GM12878 (cell line): Measurements from ENCODE around the gene SPHK2. TPM values are rescaled to one million over a fixed set of nuclear protein-coding genes. Genes with fewer than 3 reads are reported as not detected.

Source experiments
- ATAC-seq: fragments of 200-7000 bp; cut with Tn5 transposase; 3 replicates; pipeline ENCODE4 v1.9.1; 2020; ENCODE audit warnings: mild to moderate bottlenecking, moderate library complexity
- BruUV-seq: library from RNA; stranded (reverse); fragments of 400-500 nt; replicated peaks from 2 replicates; lab custom pipeline; 2021; lab: Mats Ljungman, UMichigan
- CTCF ChIA-PET: fragments of 300-600 bp; sonication (Branson Sonifier 250); formaldehyde crosslinking; extraction: SDS; loops from one replicate; lab custom pipeline; 2021; ENCODE audit warnings: inconsistent platforms; lab: Yijun Ruan, JAX
- POLR2A ChIA-PET: fragments of 350-600 bp; formaldehyde crosslinking; extraction: SDS; loops from one replicate; lab custom pipeline; 2021; ENCODE audit warnings: inconsistent platforms; lab: Charles Lee
- RAD21 ChIA-PET: fragments of 300-600 bp; sonication (Branson Sonifier 250); formaldehyde crosslinking; loops from one replicate; lab custom pipeline; 2023; ENCODE audit warnings: antibody characterized with exemption; ENCODE audit not compliant: unreplicated experiment; lab: Charles Lee
- SMC1A ChIA-PET: fragments of 300-600 bp; sonication (Branson Sonifier 250); formaldehyde crosslinking; loops from one replicate; lab custom pipeline; 2023; ENCODE audit not compliant: unreplicated experiment, uncharacterized antibody; lab: Charles Lee
- DNase-seq: peaks from one replicate; pipeline ENCODE4 v3.0.0-alpha.2; 2011; ENCODE audit warnings: low read depth, low spot score
- FAIRE-seq: peaks from 3 replicates; lab custom pipeline; 2011; peaks lifted over from hg19 to GRCh38; lab: Jason Lieb, UNC
- H2AFZ ChIP-seq: 2 replicates; pipeline ENCODE4 v1.6.0; 2011; ENCODE audit warnings: low read depth, low read length, control low read depth; ENCODE audit not compliant: control insufficient read depth
- H3K27ac ChIP-seq: 2 replicates; pipeline ENCODE4 v1.5.1; 2011; ENCODE audit warnings: control low read depth; ENCODE audit not compliant: control insufficient read depth, insufficient read depth
- H3K27me3 ChIP-seq, 2 experiments: replicated peaks in 1 of 2; 2 replicates each; pipeline versions ENCODE4 v1.6.0 to v1.6.1; 2011; ENCODE audit warnings: low read length in 1 of 2; ENCODE audit not compliant: control insufficient read depth in 2 of 2, insufficient read depth in 2 of 2
- H3K36me3 ChIP-seq, 2 experiments: 2 replicates each; pipeline ENCODE4 v1.5.1; 2011; ENCODE audit warnings: low read length in 1 of 2; ENCODE audit not compliant: control insufficient read depth in 2 of 2, insufficient read depth in 2 of 2
- H3K4me1 ChIP-seq: 2 replicates; pipeline ENCODE4 v1.6.1; 2011; ENCODE audit warnings: mild to moderate bottlenecking, low read length, moderate library complexity, mixed read lengths; ENCODE audit not compliant: control insufficient read depth, insufficient read depth
- H3K4me2 ChIP-seq: 2 replicates; pipeline ENCODE4 v1.6.0; 2011; ENCODE audit warnings: control low read depth; ENCODE audit not compliant: control insufficient read depth, insufficient read depth
- H3K4me3 ChIP-seq: fragments of 200-600 bp; sonication (generic); 2 replicates; pipeline ENCODE4 v1.5.1; 2016
- H3K79me2 ChIP-seq: 2 replicates; pipeline ENCODE4 v1.6.0; 2011; ENCODE audit warnings: low read length; ENCODE audit not compliant: control insufficient read depth, insufficient read depth
- H3K9ac ChIP-seq: 2 replicates; pipeline ENCODE4 v1.8.0; 2011; ENCODE audit warnings: low read length, control low read depth, mixed read lengths; ENCODE audit not compliant: control insufficient read depth, insufficient read depth
- H3K9me3 ChIP-seq: replicated peaks from 3 replicates; pipeline ENCODE4 v1.5.1; 2011; ENCODE audit warnings: mild to moderate bottlenecking, low read length; ENCODE audit not compliant: control insufficient read depth, insufficient read depth
- H4K20me1 ChIP-seq: 2 replicates; pipeline ENCODE4 v1.6.0; 2011; ENCODE audit not compliant: control insufficient read depth, insufficient read depth
- BHLHE40 ChIP-seq, 2 experiments: fragments of 450-650 bp in 1 of 2; IDR thresholded peaks; 2 replicates each; pipeline ENCODE4 v1.6.1; 2011 to 2017; ENCODE audit warnings: low read depth in 2 of 2, borderline replicate concordance in 1 of 2, improper control_type of control experiment in 1 of 2, low read length in 1 of 2, mild to moderate bottlenecking in 1 of 2
- CBX3 ChIP-seq: fragments of 200-600 bp; sonication (generic); IDR thresholded peaks from 2 replicates; pipeline ENCODE4 v1.6.1; 2016; ENCODE audit warnings: low read depth, borderline replicate concordance
- CHD2 ChIP-seq: IDR thresholded peaks from 2 replicates; pipeline ENCODE4 v1.6.1; 2011; ENCODE audit warnings: low read depth, low read length, improper control_type of control experiment, borderline replicate concordance
- CHD4 ChIP-seq: fragments of 200-600 bp; sonication (generic); IDR thresholded peaks from 2 replicates; pipeline ENCODE4 v1.6.1; 2016; ENCODE audit warnings: mild to moderate bottlenecking
- EP300 ChIP-seq, 2 experiments: fragments of 150-350 bp in 1 of 2; IDR thresholded peaks; 2 replicates each; pipeline ENCODE4 v1.6.1; 2011 to 2012; ENCODE audit warnings: low read depth in 2 of 2, low read length in 2 of 2, borderline replicate concordance in 1 of 2, improper control_type of control experiment in 1 of 2, inconsistent platforms in 1 of 2; ENCODE audit not compliant: control insufficient read depth in 1 of 2
- HCFC1 ChIP-seq: fragments of 150-350 bp; IDR thresholded peaks from 2 replicates; pipeline ENCODE4 v1.6.1; 2014; ENCODE audit warnings: low read length
- HDAC2 ChIP-seq: fragments of 200-600 bp; sonication (generic); IDR thresholded peaks from 2 replicates; pipeline ENCODE4 v1.6.1; 2017
- IKZF1 ChIP-seq: fragments of 450-650 bp; conservative IDR thresholded peaks from 2 replicates; pipeline ENCODE4 v1.6.1; 2017; ENCODE audit warnings: antibody characterized with exemption, mild to moderate bottlenecking
- IRF5 ChIP-seq: fragments of 450-650 bp; IDR thresholded peaks from 2 replicates; pipeline ENCODE4 v1.6.1; 2017; ENCODE audit warnings: borderline replicate concordance
- KAT2A ChIP-seq: conservative IDR thresholded peaks from 2 replicates; pipeline ENCODE4 v1.6.1; 2011; ENCODE audit warnings: low read depth, low read length; ENCODE audit not compliant: control insufficient read depth
- MTA2 ChIP-seq: fragments of 450-650 bp; IDR thresholded peaks from 2 replicates; pipeline ENCODE4 v1.6.1; 2016; ENCODE audit warnings: low read depth, mild to moderate bottlenecking, moderate library complexity
- NBN ChIP-seq: fragments of 450-650 bp; IDR thresholded peaks from 2 replicates; pipeline ENCODE4 v1.6.1; 2016
- NR2F1 ChIP-seq: fragments of 450-650 bp; conservative IDR thresholded peaks from 2 replicates; pipeline ENCODE4 v1.6.1; 2017; ENCODE audit warnings: mild to moderate bottlenecking
- PAX5 ChIP-seq: IDR thresholded peaks from 2 replicates; pipeline ENCODE4 v1.6.1; 2011; ENCODE audit warnings: low read depth, low read length, borderline replicate concordance
- RAD51 ChIP-seq: fragments of 450-650 bp; IDR thresholded peaks from 2 replicates; pipeline ENCODE4 v1.6.1; 2016; ENCODE audit warnings: moderate library complexity, mild to moderate bottlenecking, inconsistent platforms
- SMAD1 ChIP-seq: fragments of 450-650 bp; IDR thresholded peaks from 2 replicates; pipeline ENCODE4 v1.6.1; 2018; ENCODE audit warnings: mild to moderate bottlenecking, low read depth; ENCODE audit not compliant: partially characterized antibody
- TCF7 ChIP-seq: IDR thresholded peaks from 2 replicates; pipeline ENCODE4 v1.6.1; 2014; ENCODE audit warnings: antibody characterized with exemption, borderline replicate concordance
- ZNF274 ChIP-seq: IDR thresholded peaks from one replicate; pipeline ENCODE4 v1.8.0; 2011; ENCODE audit not compliant: insufficient read length, insufficient read depth
- WGBS: methylation state at CpG from one replicate; pipeline ENCODE4 v1.1.6; 2016; ENCODE audit warnings: low lambda C conversion rate; ENCODE audit not compliant: insufficient replicate concordance, insufficient coverage; ENCODE audit errors: missing lambda C conversion rate; 5-methylcytosine and 5-hydroxymethylcytosine counted together
- in situ Hi-C: fragments of 300-500 bp; cut with MboI; formaldehyde crosslinking; loops from 9 replicates; pipeline ENCODE4 v1.14.3; 2018; ENCODE audit warnings: mixed read lengths
- intact Hi-C: fragments of 100-400 bp; cut with micrococcal nuclease; formaldehyde crosslinking; loops from one replicate; pipeline ENCODE4 v1.14.2; 2022; ENCODE audit not compliant: unreplicated experiment
- polyA plus RNA-seq, 11 experiments: library from polyadenylated mRNA; depleted of rRNA in 4 of 11; unstranded in 6 of 11; stranded (reverse) in 5 of 11; fragments of >200 nt; fragmentation: Nextera tagmentation in 4 of 11; fragmentation: Illumina TruSeq in 1 of 11; extraction: Ambion mirVana in 4 of 11; extraction: Trizol in 1 of 11; gene quantifications; 1 replicate in 1 of 11; 2 replicates in 10 of 11; pipeline versions ENCODE4 v1.2.1 to v1.2.3, GENCODE V29; 2011 to 2016; ENCODE audit warnings: inconsistent platforms in 2 of 11, missing spikeins in 2 of 11, low read depth in 1 of 11
- total RNA-seq, 4 experiments: library from RNA; depleted of rRNA in 3 of 4; stranded (reverse); fragments of >200 nt in 3 of 4; fragmentation: Illumina TruSeq in 1 of 4; extraction: Trizol in 1 of 4; gene quantifications; 2 replicates each; pipeline versions ENCODE4 v1.2.1 to v1.2.3, GENCODE V29; 2013 to 2021
- TF ChIP-seq, protein P1 (sequence below): fragments of 450-650 bp; formaldehyde crosslinking; IDR thresholded peaks from 2 replicates; pipeline ENCODE4 v1.5.0; 2022; ENCODE audit warnings: mild to moderate bottlenecking, missing genetic modification characterization
- TF ChIP-seq, protein P2 (sequence below): fragments of 450-650 bp; IDR thresholded peaks from 2 replicates; pipeline ENCODE4 v1.6.1; 2014; ENCODE audit warnings: mild to moderate bottlenecking

The SPHK2 gene
- total and polyA plus RNA-seq, 10 of the 15 experiments (the other 5 are each of a cell fraction or from before 2014, with no cell fraction given), result 0.37 to 40.5 (median 11.2) TPM

- no peak for TF ChIP-seq CHD2
- TF ChIP-seq SMAD1, result no peak
- TF ChIP-seq, protein P1, sequence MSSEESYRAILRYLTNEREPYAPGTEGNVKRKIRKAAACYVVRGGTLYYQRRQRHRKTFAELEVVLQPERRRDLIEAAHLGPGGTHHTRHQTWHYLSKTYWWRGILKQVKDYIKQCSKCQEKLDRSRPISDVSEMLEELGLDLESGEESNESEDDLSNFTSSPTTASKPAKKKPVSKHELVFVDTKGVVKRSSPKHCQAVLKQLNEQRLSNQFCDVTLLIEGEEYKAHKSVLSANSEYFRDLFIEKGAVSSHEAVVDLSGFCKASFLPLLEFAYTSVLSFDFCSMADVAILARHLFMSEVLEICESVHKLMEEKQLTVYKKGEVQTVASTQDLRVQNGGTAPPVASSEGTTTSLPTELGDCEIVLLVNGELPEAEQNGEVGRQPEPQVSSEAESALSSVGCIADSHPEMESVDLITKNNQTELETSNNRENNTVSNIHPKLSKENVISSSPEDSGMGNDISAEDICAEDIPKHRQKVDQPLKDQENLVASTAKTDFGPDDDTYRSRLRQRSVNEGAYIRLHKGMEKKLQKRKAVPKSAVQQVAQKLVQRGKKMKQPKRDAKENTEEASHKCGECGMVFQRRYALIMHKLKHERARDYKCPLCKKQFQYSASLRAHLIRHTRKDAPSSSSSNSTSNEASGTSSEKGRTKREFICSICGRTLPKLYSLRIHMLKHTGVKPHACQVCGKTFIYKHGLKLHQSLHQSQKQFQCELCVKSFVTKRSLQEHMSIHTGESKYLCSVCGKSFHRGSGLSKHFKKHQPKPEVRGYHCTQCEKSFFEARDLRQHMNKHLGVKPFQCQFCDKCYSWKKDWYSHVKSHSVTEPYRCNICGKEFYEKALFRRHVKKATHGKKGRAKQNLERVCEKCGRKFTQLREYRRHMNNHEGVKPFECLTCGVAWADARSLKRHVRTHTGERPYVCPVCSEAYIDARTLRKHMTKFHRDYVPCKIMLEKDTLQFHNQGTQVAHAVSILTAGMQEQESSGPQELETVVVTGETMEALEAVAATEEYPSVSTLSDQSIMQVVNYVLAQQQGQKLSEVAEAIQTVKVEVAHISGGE (CRISPR knock-in tag), result no peak
- no peak for TF ChIP-seq HDAC2
- TF ChIP-seq, protein P2, sequence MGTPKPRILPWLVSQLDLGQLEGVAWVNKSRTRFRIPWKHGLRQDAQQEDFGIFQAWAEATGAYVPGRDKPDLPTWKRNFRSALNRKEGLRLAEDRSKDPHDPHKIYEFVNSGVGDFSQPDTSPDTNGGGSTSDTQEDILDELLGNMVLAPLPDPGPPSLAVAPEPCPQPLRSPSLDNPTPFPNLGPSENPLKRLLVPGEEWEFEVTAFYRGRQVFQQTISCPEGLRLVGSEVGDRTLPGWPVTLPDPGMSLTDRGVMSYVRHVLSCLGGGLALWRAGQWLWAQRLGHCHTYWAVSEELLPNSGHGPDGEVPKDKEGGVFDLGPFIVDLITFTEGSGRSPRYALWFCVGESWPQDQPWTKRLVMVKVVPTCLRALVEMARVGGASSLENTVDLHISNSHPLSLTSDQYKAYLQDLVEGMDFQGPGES, result no peak
- no peak for TF ChIP-seq EP300 (IDR thresholded peaks at IDR 0.05; ENCODE audit: borderline replicate concordance in 1 of 2, control insufficient read depth in 1 of 2, low read depth in 2 of 2, low read length in 2 of 2)
- TF ChIP-seq HCFC1, result no peak
- TF ChIP-seq IKZF1, result no peak
- TF ChIP-seq NBN, result no peak
Measured at GRCh38 chr19:48603001-48603400, 16.3 kb upstream of the SPHK2 start (continued).

DNA sequence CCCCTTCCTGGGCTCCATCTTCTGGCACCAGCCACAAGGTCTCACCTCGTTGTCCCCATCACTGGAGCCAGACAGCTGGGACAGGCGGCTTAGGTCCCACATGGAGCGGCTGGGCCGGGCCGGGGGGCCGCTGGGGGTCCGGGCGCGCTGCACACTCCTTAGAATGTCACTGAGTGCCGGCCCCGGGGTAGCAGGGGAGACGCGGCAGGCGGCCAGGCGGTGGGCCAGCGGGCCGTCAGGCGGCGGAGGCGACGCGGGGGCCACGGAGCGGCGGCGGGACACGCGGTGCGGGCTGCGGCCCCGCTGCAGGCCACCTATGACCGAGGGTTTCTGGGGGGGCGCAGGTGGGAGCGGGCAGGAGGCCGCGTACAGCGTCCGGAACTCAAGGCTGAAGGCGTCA lies 15.9 kb upstream of the SPHK2 start:
- Histone ChIP-seq H3K9ac (no peak overlapping the region), H4K20me1 (no peaks in the 10 kb centered on the region), H3K27ac (no peak overlapping the region), H3K4me2 (no peak overlapping the region), H3K36me3 (no peaks in the 10 kb centered on the region), H3K4me1 (no peaks in the 10 kb centered on the region), H3K9me3 (no peaks in the 10 kb centered on the region), H3K27me3 (no peaks in the 10 kb centered on the region), H3K4me3 (no peak overlapping the region), H2AFZ (no peak overlapping the region), H3K79me2 (no peaks in the 10 kb centered on the region)
- ChIA-PET CTCF (interaction anchor here (0.9 kb wide), 1 partner anchor 19 kb away, joined by 3 read pairs; no protein-coding TSS in a partner anchor), POLR2A (no interaction called here), SMC1A (no interaction called here), RAD21 (no interaction called here)
- intact Hi-C loops, result no loop called here
- no TSS peak for BruUV-seq
- 80% methylated on average over 39 of the region's 39 CpGs for WGBS
- in situ Hi-C loops, result no loop called here
- DNase-seq, result no peak
- no peak for FAIRE-seq
- no peak for ATAC-seq
- TF ChIP-seq MTA2, result no peak
- no peak for TF ChIP-seq BHLHE40 (IDR thresholded peaks at IDR 0.05; ENCODE audit: borderline replicate concordance in 1 of 2, low read depth in 2 of 2, low read length in 1 of 2)
- TF ChIP-seq RAD51, result no peak
- no peak for TF ChIP-seq IRF5
- no peak for TF ChIP-seq ZNF274
- TF ChIP-seq CHD4, result no peak
- TF ChIP-seq PAX5, result no peak
- no peak for TF ChIP-seq NR2F1
- no peak for TF ChIP-seq CHD2
- no peak for TF ChIP-seq TCF7
- TF ChIP-seq CBX3, result no peak
- no peak for TF ChIP-seq KAT2A
